SK-N-SH (cell line): Measurements from ENCODE around the gene LIMK2. TPM values are rescaled to one million over a fixed set of nuclear protein-coding genes. Genes with fewer than 3 reads are reported as not detected.

Experiments
- CTCF ChIA-PET: fragments of 300-600, 350-600 bp; formaldehyde crosslinking; extraction: SDS; loops from one replicate; lab custom pipeline; 2021; lab: Yijun Ruan, JAX
- POLR2A ChIA-PET: fragments of 350-600 bp; sonication (Branson Sonifier 250); formaldehyde crosslinking; extraction: SDS; loops from one replicate; lab custom pipeline; 2020; ENCODE audit warnings: antibody characterized with exemption, inconsistent platforms; lab: Yijun Ruan, JAX
- DNase-seq: peaks from one replicate; pipeline ENCODE4 v3.0.0; 2012
- H2AFZ ChIP-seq: fragments of 200-600 bp; sonication (generic); 2 replicates; pipeline ENCODE4 v1.8.1; 2016; ENCODE audit warnings: antibody characterized with exemption, mild to moderate bottlenecking, low read depth
- H3F3A ChIP-seq: fragments of 200-600 bp; sonication (generic); replicated peaks from 2 replicates; pipeline ENCODE3; 2016; ENCODE audit warnings: antibody characterized with exemption, mild to moderate bottlenecking; ENCODE audit not compliant: insufficient read depth
- H3K27ac ChIP-seq, 2 experiments: fragments of 200-500 bp in 1 of 2; fragments of 200-600 bp in 1 of 2; sonication (Bioruptor generic) in 1 of 2; sonication (generic), shearing (Covaris generic) in 1 of 2; 2 replicates each; pipeline versions ENCODE4 v1.5.1 to v1.6.1; 2014 to 2016; ENCODE audit warnings: low read depth in 2 of 2, inconsistent platforms in 1 of 2, low read length in 1 of 2, mild to moderate bottlenecking in 1 of 2, mixed read lengths in 1 of 2
- H3K27me3 ChIP-seq: fragments of 200-600 bp; sonication (generic), shearing (Covaris generic); 2 replicates; pipeline ENCODE4 v1.6.1; 2016; ENCODE audit warnings: mixed run types; ENCODE audit not compliant: insufficient read depth
- H3K36me3 ChIP-seq, 2 experiments: fragments of 200-500 bp in 1 of 2; fragments of 200-600 bp in 1 of 2; sonication (Bioruptor generic) in 1 of 2; sonication (generic) in 1 of 2; replicated peaks in 1 of 2; 2 replicates each; pipeline versions ENCODE3 to v1.5.1; 2014 to 2016; ENCODE audit warnings: low read length in 1 of 2, mild to moderate bottlenecking in 1 of 2; ENCODE audit not compliant: insufficient read depth in 2 of 2, control insufficient read depth in 1 of 2
- H3K4me1 ChIP-seq, 2 experiments: fragments of 200-500 bp in 1 of 2; fragments of 200-600 bp in 1 of 2; sonication (Bioruptor generic) in 1 of 2; sonication (generic), shearing (Covaris generic) in 1 of 2; 2 replicates each; pipeline versions ENCODE4 v1.5.1 to v1.6.1; 2014 to 2016; ENCODE audit warnings: low read depth in 1 of 2, low read length in 1 of 2, mixed run types in 1 of 2; ENCODE audit not compliant: insufficient read depth in 2 of 2, control insufficient read depth in 1 of 2
- H3K4me2 ChIP-seq: fragments of 200-600 bp; sonication (generic), shearing (Covaris generic); 2 replicates; pipeline ENCODE4 v1.6.1; 2017; ENCODE audit warnings: mixed run types
- H3K4me3 ChIP-seq, 2 experiments: fragments of 200-500 bp in 1 of 2; fragments of 200-600 bp in 1 of 2; sonication (Bioruptor generic) in 1 of 2; sonication (generic), shearing (Covaris generic) in 1 of 2; 2 replicates each; pipeline versions ENCODE4 v1.5.1 to v1.8.1; 2014 to 2016; ENCODE audit warnings: low read depth in 2 of 2, inconsistent platforms in 1 of 2, low read length in 1 of 2, mild to moderate bottlenecking in 1 of 2, mixed read lengths in 1 of 2, moderate library complexity in 1 of 2
- H3K79me2 ChIP-seq: fragments of 200-600 bp; sonication (generic); 2 replicates; pipeline ENCODE4 v1.8.1; 2017; ENCODE audit warnings: mild to moderate bottlenecking; ENCODE audit not compliant: insufficient read depth
- H3K9ac ChIP-seq: fragments of 200-600 bp; sonication (generic); 2 replicates; pipeline ENCODE4 v1.6.1; 2017; ENCODE audit warnings: mixed run types
- H3K9me2 ChIP-seq: fragments of 200-600 bp; sonication (generic); 2 replicates; pipeline ENCODE4 v1.6.1; 2017; ENCODE audit warnings: mixed run types
- H3K9me3 ChIP-seq: fragments of 200-600 bp; sonication (generic); 2 replicates; pipeline ENCODE4 v1.6.1; 2017; ENCODE audit warnings: mixed run types, mild to moderate bottlenecking, moderate library complexity
- H4K20me1 ChIP-seq: fragments of 200-600 bp; sonication (generic); 2 replicates; pipeline ENCODE4 v1.6.1; 2017; ENCODE audit warnings: mild to moderate bottlenecking, mixed run types; ENCODE audit not compliant: insufficient read depth
- CHD2 ChIP-seq: fragments of 150-350 bp; IDR thresholded peaks from 2 replicates; pipeline ENCODE4 v1.6.1; 2018; ENCODE audit warnings: low read length; ENCODE audit not compliant: partially characterized antibody
- FOXJ3 ChIP-seq: sonication (generic); formaldehyde crosslinking; IDR thresholded peaks from 2 replicates; pipeline ENCODE4 v1.5.1; 2020; ENCODE audit warnings: mild to moderate bottlenecking, missing genetic modification reagents
- FOXM1 ChIP-seq: IDR thresholded peaks from 2 replicates; pipeline ENCODE4 v1.4.0; 2012; ENCODE audit warnings: low read depth, mild to moderate bottlenecking
- GABPA ChIP-seq: IDR thresholded peaks from 2 replicates; pipeline ENCODE4 v1.4.0; 2012; ENCODE audit warnings: low read depth, mild to moderate bottlenecking
- NFIC ChIP-seq: IDR thresholded peaks from 2 replicates; pipeline ENCODE4 v1.4.0; 2012; ENCODE audit warnings: borderline replicate concordance
- NRF1 ChIP-seq: IDR thresholded peaks from 2 replicates; pipeline ENCODE4 v1.6.1; 2012; ENCODE audit warnings: low read depth, mild to moderate bottlenecking, low read length
- RAD21 ChIP-seq: IDR thresholded peaks from 2 replicates; pipeline ENCODE4 v1.6.1; 2012; ENCODE audit warnings: mild to moderate bottlenecking, low read length
- RCOR1 ChIP-seq: fragments of 150-350 bp; IDR thresholded peaks from 2 replicates; pipeline ENCODE4 v1.6.1; 2017; ENCODE audit warnings: antibody characterized with exemption, low read length
- RXRA ChIP-seq: IDR thresholded peaks from 2 replicates; pipeline ENCODE4 v1.4.0; 2012; ENCODE audit warnings: low read depth, mild to moderate bottlenecking, borderline replicate concordance
- SMC3 ChIP-seq: IDR thresholded peaks from 2 replicates; pipeline ENCODE4 v1.6.1; 2012; ENCODE audit warnings: low read depth, low read length, improper control_type of control experiment
- TAF1 ChIP-seq: IDR thresholded peaks from 2 replicates; pipeline ENCODE4 v1.6.1; 2012; ENCODE audit warnings: low read depth, mild to moderate bottlenecking, low read length, moderate library complexity, borderline replicate concordance
- USF1 ChIP-seq: IDR thresholded peaks from 2 replicates; pipeline ENCODE4 v1.4.0; 2012; ENCODE audit warnings: low read depth, borderline replicate concordance
- YY1 ChIP-seq: IDR thresholded peaks from 2 replicates; pipeline ENCODE4 v1.4.0; 2012; ENCODE audit warnings: low read depth, mild to moderate bottlenecking
- WGBS: methylation state at CpG from one replicate; pipeline ENCODE4 v1.1.6; 2017; ENCODE audit warnings: low lambda C conversion rate; 5-methylcytosine and 5-hydroxymethylcytosine counted together
- polyA plus RNA-seq, 3 experiments: library from polyadenylated mRNA; depleted of rRNA; stranded (reverse); fragments of >200 nt; gene quantifications; 2 replicates each; pipeline ENCODE4 v1.2.3, GENCODE V29; 2012
- TF ChIP-seq, protein P1 (sequence below): fragments of 150-350 bp; IDR thresholded peaks from 2 replicates; pipeline ENCODE4 v1.6.1; 2017; ENCODE audit warnings: antibody characterized with exemption, low read length, low read depth, borderline replicate concordance
- TF ChIP-seq, protein P2 (sequence below): fragments of 150-350 bp; IDR thresholded peaks from 2 replicates; pipeline ENCODE4 v1.6.1; 2016; ENCODE audit warnings: mild to moderate bottlenecking, low read depth, low read length
- TF ChIP-seq, protein P3 (sequence below): IDR thresholded peaks from 2 replicates; pipeline ENCODE4; 2012

LIMK2 gene
- polyA plus RNA-seq, 1 of the 3 experiments (the other 2 are of a cell fraction): 9.8 TPM

DNA sequence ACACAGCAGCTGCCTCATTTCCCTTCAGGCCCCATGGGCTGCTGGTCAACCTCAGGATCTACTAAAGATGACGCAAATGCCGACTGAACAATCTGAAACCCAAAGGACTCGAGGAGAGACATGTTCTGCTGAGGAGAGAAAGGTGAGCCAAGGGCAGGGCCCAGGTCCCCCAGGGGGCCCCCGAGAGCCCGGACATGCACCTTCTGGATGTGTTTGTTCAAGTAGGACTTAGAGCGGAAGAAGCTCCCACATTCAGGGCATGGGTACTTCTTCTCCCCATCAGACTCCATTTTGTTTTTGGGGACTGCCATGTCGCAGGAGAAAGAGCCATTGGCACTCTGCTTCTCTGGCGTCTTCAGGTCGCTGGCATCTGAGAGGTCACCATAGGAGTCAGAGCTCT, 114.8 kb downstream of the LIMK2 start:
- Histone ChIP-seq H3K4me3 (no peak overlapping the region), H3K27me3 (no peaks in the 10 kb centered on the region), H4K20me1 (no peaks in the 10 kb centered on the region), H3F3A (peaks cover 6% of the 10 kb centered on the region), H3K9ac (no peak overlapping the region), H2AFZ (no peak overlapping the region), H3K4me2 (no peak overlapping the region), H3K9me2 (no peaks in the 10 kb centered on the region), H3K36me3 (peaks cover 29 to 57% of the 10 kb centered on the region in 2 experiments), H3K4me1 (no peaks in the 10 kb centered on the region), H3K79me2 (peaks cover 16% of the 10 kb centered on the region), H3K27ac (no peak overlapping the region), H3K9me3 (no peaks in the 10 kb centered on the region)
- ChIA-PET POLR2A (interaction anchor here (0.6 to 1.6 kb wide), 2 partner anchors 13 to 36 kb away, joined by 3 to 7 read pairs; no protein-coding TSS in a partner anchor), CTCF (interaction anchor here (0.9 to 3.4 kb wide), 5 partner anchors 9 to 132 kb away, joined by 3 to 26 read pairs (median 4); no protein-coding TSS in a partner anchor)
- DNase-seq: no peak
- WGBS: 96% methylated on average over 9 of the region's 9 CpGs
- no peak for TF ChIP-seq RAD21
- TF ChIP-seq, protein P1, sequence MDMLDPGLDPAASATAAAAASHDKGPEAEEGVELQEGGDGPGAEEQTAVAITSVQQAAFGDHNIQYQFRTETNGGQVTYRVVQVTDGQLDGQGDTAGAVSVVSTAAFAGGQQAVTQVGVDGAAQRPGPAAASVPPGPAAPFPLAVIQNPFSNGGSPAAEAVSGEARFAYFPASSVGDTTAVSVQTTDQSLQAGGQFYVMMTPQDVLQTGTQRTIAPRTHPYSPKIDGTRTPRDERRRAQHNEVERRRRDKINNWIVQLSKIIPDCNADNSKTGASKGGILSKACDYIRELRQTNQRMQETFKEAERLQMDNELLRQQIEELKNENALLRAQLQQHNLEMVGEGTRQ: no peak
- no peak for TF ChIP-seq CHD2

GRCh38 chr22:31327806-31328543, 115.9 kb downstream of the LIMK2 start:
- 81% methylated on average over 5 of the region's 9 CpGs for WGBS
- CTCF ChIA-PET: interaction anchor here (1.3 to 3.4 kb wide), 2 partner anchors 10 to 14 kb away, joined by 4 to 26 read pairs; no protein-coding TSS in a partner anchor
- no peaks in the 10 kb centered on the region for H4K20me1 ChIP-seq
- H3K27me3 ChIP-seq: no peaks in the 10 kb centered on the region
- H3F3A ChIP-seq: peaks cover 10% of the 10 kb centered on the region
- TF ChIP-seq RCOR1 (no peak), SMC3 (no peak), YY1 (no peak), RAD21 (no peak), FOXJ3 (CRISPR knock-in tag) (no peak), GABPA (no peak), NFIC (no peak), USF1 (no peak), FOXM1 (no peak), RXRA (no peak), TAF1 (no peak), NRF1 (no peak)
- TF ChIP-seq, protein P2, sequence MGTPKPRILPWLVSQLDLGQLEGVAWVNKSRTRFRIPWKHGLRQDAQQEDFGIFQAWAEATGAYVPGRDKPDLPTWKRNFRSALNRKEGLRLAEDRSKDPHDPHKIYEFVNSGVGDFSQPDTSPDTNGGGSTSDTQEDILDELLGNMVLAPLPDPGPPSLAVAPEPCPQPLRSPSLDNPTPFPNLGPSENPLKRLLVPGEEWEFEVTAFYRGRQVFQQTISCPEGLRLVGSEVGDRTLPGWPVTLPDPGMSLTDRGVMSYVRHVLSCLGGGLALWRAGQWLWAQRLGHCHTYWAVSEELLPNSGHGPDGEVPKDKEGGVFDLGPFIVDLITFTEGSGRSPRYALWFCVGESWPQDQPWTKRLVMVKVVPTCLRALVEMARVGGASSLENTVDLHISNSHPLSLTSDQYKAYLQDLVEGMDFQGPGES: no peak
- TF ChIP-seq, protein P3, sequence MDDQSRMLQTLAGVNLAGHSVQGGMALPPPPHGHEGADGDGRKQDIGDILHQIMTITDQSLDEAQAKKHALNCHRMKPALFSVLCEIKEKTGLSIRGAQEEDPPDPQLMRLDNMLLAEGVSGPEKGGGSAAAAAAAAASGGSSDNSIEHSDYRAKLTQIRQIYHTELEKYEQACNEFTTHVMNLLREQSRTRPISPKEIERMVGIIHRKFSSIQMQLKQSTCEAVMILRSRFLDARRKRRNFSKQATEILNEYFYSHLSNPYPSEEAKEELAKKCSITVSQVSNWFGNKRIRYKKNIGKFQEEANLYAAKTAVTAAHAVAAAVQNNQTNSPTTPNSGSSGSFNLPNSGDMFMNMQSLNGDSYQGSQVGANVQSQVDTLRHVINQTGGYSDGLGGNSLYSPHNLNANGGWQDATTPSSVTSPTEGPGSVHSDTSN: no peak
- TF ChIP-seq, protein P1: no peak
- TF ChIP-seq, all 33 proteins: peak for 0
- no peaks in the 10 kb centered on the region for H3K4me1 ChIP-seq
- no peak overlapping the region for H2AFZ ChIP-seq
- no peaks in the 10 kb centered on the region for H3K9me2 ChIP-seq
- DNase-seq: no peak
- H3K4me2 ChIP-seq: no peak overlapping the region
- peaks cover 23% of the 10 kb centered on the region for H3K79me2 ChIP-seq
- POLR2A ChIA-PET: interaction anchor here (1.6 kb wide), 1 partner anchor 12 kb away, joined by 7 read pairs; no protein-coding TSS in a partner anchor
- H3K36me3 ChIP-seq: peaks cover 39 to 68% of the 10 kb centered on the region in 2 experiments
- H3K9ac ChIP-seq: no peak overlapping the region
- no peak overlapping the region for H3K27ac ChIP-seq
- H3K9me3 ChIP-seq: no peaks in the 10 kb centered on the region
- H3K4me3 ChIP-seq: no peak overlapping the region
